Hepatocyte (in vitro differentiated cells): Measurements from ENCODE around the gene AGAP1.

ENCODE experiments used
- EZH2 ChIP-seq: fragments of 200-600 bp; sonication (generic); IDR thresholded peaks from 2 replicates; pipeline ENCODE4 v1.6.1; 2016; ENCODE audit warnings: antibody characterized with exemption, mild to moderate bottlenecking, borderline replicate concordance
- EZH2phosphoT487 ChIP-seq: fragments of 200-600 bp; sonication (generic); IDR thresholded peaks from one replicate; pipeline ENCODE4 v1.6.1; 2018; ENCODE audit warnings: antibody characterized with exemption, mild to moderate bottlenecking, low read depth, moderate library complexity; ENCODE audit not compliant: unreplicated experiment, severe bottlenecking
- TF ChIP-seq, protein P1 (sequence below): fragments of 200-600 bp; sonication (generic); IDR thresholded peaks from 2 replicates; pipeline ENCODE4 v1.5.1; 2016; ENCODE audit warnings: antibody characterized with exemption, mild to moderate bottlenecking; ENCODE audit not compliant: poor library complexity

DNA sequence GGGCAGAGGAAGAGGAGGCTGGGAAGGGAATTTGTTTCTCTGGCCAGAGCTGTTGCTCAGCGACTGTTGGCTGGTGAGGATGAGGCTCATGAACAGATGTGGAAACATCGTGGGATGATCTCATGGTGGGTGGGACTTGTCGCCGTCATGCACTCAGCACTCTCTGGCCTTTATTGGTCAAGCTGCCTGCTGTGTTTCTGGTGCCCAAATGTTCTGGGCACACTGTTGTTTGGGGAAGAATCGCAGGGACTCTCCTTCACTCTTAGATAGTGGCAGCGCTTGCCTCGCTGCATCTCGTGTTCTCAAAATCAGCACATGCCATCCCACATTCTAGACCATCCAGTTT is 145.6 kb downstream of the AGAP1 start:
- TF ChIP-seq, protein P1, sequence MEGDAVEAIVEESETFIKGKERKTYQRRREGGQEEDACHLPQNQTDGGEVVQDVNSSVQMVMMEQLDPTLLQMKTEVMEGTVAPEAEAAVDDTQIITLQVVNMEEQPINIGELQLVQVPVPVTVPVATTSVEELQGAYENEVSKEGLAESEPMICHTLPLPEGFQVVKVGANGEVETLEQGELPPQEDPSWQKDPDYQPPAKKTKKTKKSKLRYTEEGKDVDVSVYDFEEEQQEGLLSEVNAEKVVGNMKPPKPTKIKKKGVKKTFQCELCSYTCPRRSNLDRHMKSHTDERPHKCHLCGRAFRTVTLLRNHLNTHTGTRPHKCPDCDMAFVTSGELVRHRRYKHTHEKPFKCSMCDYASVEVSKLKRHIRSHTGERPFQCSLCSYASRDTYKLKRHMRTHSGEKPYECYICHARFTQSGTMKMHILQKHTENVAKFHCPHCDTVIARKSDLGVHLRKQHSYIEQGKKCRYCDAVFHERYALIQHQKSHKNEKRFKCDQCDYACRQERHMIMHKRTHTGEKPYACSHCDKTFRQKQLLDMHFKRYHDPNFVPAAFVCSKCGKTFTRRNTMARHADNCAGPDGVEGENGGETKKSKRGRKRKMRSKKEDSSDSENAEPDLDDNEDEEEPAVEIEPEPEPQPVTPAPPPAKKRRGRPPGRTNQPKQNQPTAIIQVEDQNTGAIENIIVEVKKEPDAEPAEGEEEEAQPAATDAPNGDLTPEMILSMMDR: no peak
- TF ChIP-seq EZH2 (no peak), EZH2phosphoT487 (no peak)
